H1 (cell line): ENCODE data around the gene CENPB. TPM values are rescaled to one million over a fixed set of nuclear protein-coding genes. Genes with fewer than 3 reads are reported as not detected.

Source experiments
- CTCF ChIA-PET: fragments of 300-600 bp; sonication (Branson Sonifier 250); formaldehyde crosslinking; loops from one replicate; lab custom pipeline; 2021; ENCODE audit not compliant: partially characterized antibody; lab: Charles Lee
- POLR2A ChIA-PET: fragments of 300-600 bp; sonication (Branson Sonifier 250); formaldehyde crosslinking; loops from one replicate; lab custom pipeline; 2021; ENCODE audit warnings: inconsistent platforms; ENCODE audit not compliant: partially characterized antibody; lab: Charles Lee
- DNase-seq, 2 experiments: peaks; one replicate each; pipeline versions ENCODE4 v3.0.0 to v3.0.0-alpha.2; 2010 to 2022; ENCODE audit warnings: low spot score in 2 of 2, low read depth in 1 of 2, mixed read lengths in 1 of 2
- FAIRE-seq: peaks from 2 replicates; lab custom pipeline; 2011; peaks lifted over from hg19 to GRCh38; lab: Jason Lieb, UNC
- H2AFZ ChIP-seq: 2 replicates; pipeline ENCODE4 v1.8.1; 2012; ENCODE audit warnings: low read length, inconsistent platforms
- H2AK5ac ChIP-seq: 2 replicates; pipeline ENCODE4 v1.6.1; 2013; ENCODE audit warnings: low read depth, low read length
- H2BK120ac ChIP-seq: replicated peaks from 2 replicates; pipeline ENCODE3; 2013; ENCODE audit warnings: low read depth, low read length, inconsistent platforms
- H2BK12ac ChIP-seq: 2 replicates; pipeline ENCODE4 v1.6.1; 2013; ENCODE audit warnings: low read depth, low read length
- H2BK15ac ChIP-seq: 2 replicates; pipeline ENCODE4 v1.6.1; 2013; ENCODE audit warnings: low read length
- H2BK20ac ChIP-seq: 2 replicates; pipeline ENCODE4 v1.6.1; 2013; ENCODE audit warnings: low read length
- H2BK5ac ChIP-seq: 2 replicates; pipeline ENCODE4 v1.6.1; 2013; ENCODE audit warnings: low read depth, low read length
- H3K14ac ChIP-seq: 2 replicates; pipeline ENCODE4 v1.6.1; 2013; ENCODE audit warnings: inconsistent platforms; ENCODE audit not compliant: insufficient read length
- H3K18ac ChIP-seq: 2 replicates; pipeline ENCODE4 v1.6.1; 2013; ENCODE audit warnings: low read length; ENCODE audit errors: extremely low read depth
- H3K23ac ChIP-seq: 2 replicates; pipeline ENCODE4 v1.6.1; 2013; ENCODE audit warnings: inconsistent platforms; ENCODE audit not compliant: insufficient read length
- H3K23me2 ChIP-seq: 2 replicates; pipeline ENCODE4 v1.6.1; 2013; ENCODE audit warnings: low read depth, low read length
- H3K27ac ChIP-seq: 2 replicates; pipeline ENCODE4 v1.6.1; 2011; ENCODE audit warnings: low read depth, low read length, inconsistent platforms
- H3K27me3 ChIP-seq, 4 experiments: replicated peaks in 1 of 4; 1 replicate in 1 of 4; 2 replicates in 3 of 4; pipeline versions ENCODE4 v1.6.1 to v1.8.1; 2011 to 2013; ENCODE audit warnings: low read length in 3 of 4, mild to moderate bottlenecking in 3 of 4, inconsistent platforms in 2 of 4, mixed read lengths in 2 of 4, moderate library complexity in 1 of 4; ENCODE audit not compliant: control insufficient read depth in 3 of 4, insufficient read depth in 3 of 4; ENCODE audit errors: extremely low read depth in 1 of 4
- H3K36me3 ChIP-seq, 4 experiments: 2 replicates each; pipeline versions ENCODE4 v1.6.1 to v1.8.1; 2011 to 2013; ENCODE audit warnings: mild to moderate bottlenecking in 4 of 4, low read length in 3 of 4, moderate library complexity in 2 of 4, control low read depth in 1 of 4, inconsistent platforms in 1 of 4; ENCODE audit not compliant: insufficient read depth in 4 of 4, control insufficient read depth in 2 of 4
- H3K4ac ChIP-seq: replicated peaks from 2 replicates; pipeline ENCODE3; 2013; ENCODE audit warnings: low read length, low read depth, mixed read lengths, inconsistent platforms; ENCODE audit not compliant: insufficient read length
- H3K4me1 ChIP-seq, 4 experiments: replicated peaks in 1 of 4; 1 replicate in 1 of 4; 2 replicates in 3 of 4; pipeline versions ENCODE4 v1.6.1 to v1.8.1; 2011 to 2013; ENCODE audit warnings: low read length in 3 of 4, inconsistent platforms in 2 of 4, mixed read lengths in 1 of 4; ENCODE audit not compliant: insufficient read depth in 4 of 4, control insufficient read depth in 3 of 4
- H3K4me2 ChIP-seq, 2 experiments: 2 replicates each; pipeline versions ENCODE4 v1.6.1 to v1.8.1; 2011 to 2013; ENCODE audit warnings: low read depth in 2 of 2, low read length in 2 of 2, control low read depth in 1 of 2, inconsistent platforms in 1 of 2, mild to moderate bottlenecking in 1 of 2; ENCODE audit not compliant: insufficient read depth in 1 of 2
- H3K4me3 ChIP-seq, 4 experiments: fragments of 200-600, 300-600 bp in 1 of 4; sonication (generic), shearing (Covaris generic), sonication (Bioruptor Twin) in 1 of 4; 2 replicates each; pipeline versions ENCODE4 v1.5.1 to v1.8.1; 2011 to 2016; ENCODE audit warnings: low read length in 4 of 4, low read depth in 3 of 4, control low read depth in 2 of 4, inconsistent platforms in 2 of 4, mild to moderate bottlenecking in 2 of 4, mixed read lengths in 1 of 4, moderate library complexity in 1 of 4; ENCODE audit not compliant: insufficient read depth in 2 of 4; ENCODE audit errors: extremely low read depth in 1 of 4
- H3K56ac ChIP-seq: replicated peaks from 2 replicates; pipeline ENCODE3; 2013; ENCODE audit warnings: low read depth, mild to moderate bottlenecking, mixed read lengths, low read length, inconsistent platforms; ENCODE audit not compliant: insufficient read length
- H3K79me1 ChIP-seq: 2 replicates; pipeline ENCODE4 v1.6.1; 2013; ENCODE audit warnings: low read depth, low read length, control low read depth
- H3K79me2 ChIP-seq, 2 experiments: 2 replicates each; pipeline versions ENCODE4 v1.6.1 to v1.8.1; 2012 to 2013; ENCODE audit warnings: low read length in 2 of 2, mild to moderate bottlenecking in 2 of 2, inconsistent platforms in 1 of 2; ENCODE audit not compliant: insufficient read depth in 2 of 2, control insufficient read depth in 1 of 2
- H3K9ac ChIP-seq, 4 experiments: replicated peaks in 1 of 4; 1 replicate in 1 of 4; 2 replicates in 3 of 4; pipeline versions ENCODE4 v1.6.1 to v1.8.1; 2011 to 2013; ENCODE audit warnings: low read depth in 3 of 4, low read length in 3 of 4, control low read depth in 2 of 4, mild to moderate bottlenecking in 2 of 4, moderate library complexity in 2 of 4, inconsistent platforms in 1 of 4; ENCODE audit errors: extremely low read depth in 1 of 4
- H3K9me3 ChIP-seq, 2 experiments: 2 replicates each; pipeline versions ENCODE4 v1.6.1 to v1.8.1; 2012 to 2013; ENCODE audit warnings: mild to moderate bottlenecking in 2 of 2, moderate library complexity in 2 of 2, control low read depth in 1 of 2, inconsistent platforms in 1 of 2, low read depth in 1 of 2, low read length in 1 of 2, mixed read lengths in 1 of 2; ENCODE audit not compliant: insufficient read depth in 2 of 2
- H4K20me1 ChIP-seq, 2 experiments: replicated peaks in 1 of 2; 2 replicates each; pipeline versions ENCODE3 to v1.8.1; 2011 to 2013; ENCODE audit warnings: inconsistent platforms in 2 of 2, low read length in 2 of 2, mild to moderate bottlenecking in 1 of 2; ENCODE audit not compliant: insufficient read depth in 2 of 2, control insufficient read depth in 1 of 2
- H4K5ac ChIP-seq: 2 replicates; pipeline ENCODE4 v1.6.1; 2013; ENCODE audit warnings: low read length, low read depth, mixed read lengths, inconsistent platforms; ENCODE audit not compliant: insufficient read length
- H4K8ac ChIP-seq: 2 replicates; pipeline ENCODE4 v1.8.0; 2013; ENCODE audit warnings: mild to moderate bottlenecking, moderate library complexity, low read length, inconsistent platforms; ENCODE audit not compliant: insufficient read depth; ENCODE audit errors: extremely low read depth
- H4K91ac ChIP-seq: replicated peaks from 2 replicates; pipeline ENCODE3; 2013; ENCODE audit warnings: low read length, mixed read lengths, inconsistent platforms; ENCODE audit not compliant: insufficient read length
- ATF2 ChIP-seq: IDR thresholded peaks from 2 replicates; pipeline ENCODE4 v1.6.1; 2012; ENCODE audit warnings: low read length, inconsistent platforms
- GTF2F1 ChIP-seq: IDR thresholded peaks from 2 replicates; pipeline ENCODE4 v1.6.1; 2012; ENCODE audit warnings: low read depth, low read length, improper control_type of control experiment, borderline replicate concordance
- NANOG ChIP-seq: IDR thresholded peaks from 2 replicates; pipeline ENCODE4 v1.6.1; 2011; ENCODE audit warnings: low read length, low read depth, mild to moderate bottlenecking, inconsistent platforms; ENCODE audit not compliant: insufficient read depth, poor library complexity, severe bottlenecking
- ZNF274 ChIP-seq: IDR thresholded peaks from 2 replicates; pipeline ENCODE4 v1.7.0; 2012; ENCODE audit warnings: low read length, borderline replicate concordance; ENCODE audit errors: extremely low read depth
- whole genome bisulfite sequencing, 2 experiments: shearing (Covaris generic) in 1 of 2; methylation state at CpG; one replicate each; pipeline versions ENCODE4 v1.1.6 to v1.1.7; 2013 to 2015; ENCODE audit warnings: low lambda C conversion rate in 2 of 2, mixed read lengths in 2 of 2, inconsistent platforms in 1 of 2, low coverage in 1 of 2, missing lambda C conversion rate in 1 of 2; ENCODE audit not compliant: insufficient replicate concordance in 2 of 2, insufficient coverage in 1 of 2, insufficient read length in 1 of 2; ENCODE audit errors: extremely low coverage in 1 of 2, missing lambda C conversion rate in 1 of 2; 5-methylcytosine and 5-hydroxymethylcytosine counted together
- polyA plus RNA-seq, 7 experiments: library from polyadenylated mRNA; depleted of rRNA in 3 of 7; stranded (reverse) in 5 of 7; unstranded in 2 of 7; fragments of >200 nt in 5 of 7; fragments of 200-250 nt in 2 of 7; gene quantifications; 1 replicate in 5 of 7; 2 replicates in 1 of 7; 4 replicates in 1 of 7; pipeline versions ENCODE4 v1.2.1 to v1.2.3, GENCODE V29; 2011 to 2013; ENCODE audit warnings: missing spikeins in 2 of 7, mixed read lengths in 2 of 7
- total RNA-seq: library from RNA; stranded (reverse); fragmentation: NEBNext Ultra II Directional; extraction: Animal tissue kit (Norgen Biotek cat#: 25700); gene quantifications from 2 replicates; pipeline ENCODE4 v1.2.1, GENCODE V29; 2021
- TF ChIP-seq, protein P1 (sequence below), 3 experiments: IDR thresholded peaks; 1 replicate in 2 of 3; 2 replicates in 1 of 3; pipeline versions ENCODE4 v1.5.1 to v1.6.1; 2011; ENCODE audit warnings: low read length in 3 of 3, mild to moderate bottlenecking in 3 of 3, inconsistent platforms in 2 of 3, low read depth in 1 of 3, moderate library complexity in 1 of 3; ENCODE audit not compliant: insufficient read depth in 1 of 3; ENCODE audit errors: control extremely low read depth in 1 of 3

The CENPB gene
- total and polyA plus RNA-seq, 2 of the 8 experiments (the other 6 are each of a cell fraction or from before 2014, with no cell fraction given): 17.7 to 51.6 TPM

GRCh38 chr20:3785240-3786125 lies 1.1 kb downstream of the CENPB start:
- ChIA-PET CTCF (interaction anchor here (0.8 to 9.5 kb wide), 16 partner anchors 15 to 691 kb away, joined by 3 to 128 read pairs (median 4); partner anchors contain the start of genes ADISSP and AP5S1), POLR2A (interaction anchor here (1.0 to 3.9 kb wide), 9 partner anchors 10 to 104 kb away, joined by 3 to 20 read pairs (median 4); partner anchors contain the start of genes ADISSP and AP5S1)
- Histone ChIP-seq H4K91ac (no peak overlapping the region), H2BK120ac (no peak overlapping the region), H2AFZ (no peak overlapping the region), H3K9ac (peak overlapping the region in 3 of 4 experiments; percentile 20 to 87 (median 84); a peak in 5 of 7 replicates), H3K23ac (no peak overlapping the region), H3K23me2 (peaks cover 6% of the 10 kb centered on the region; the same call in 1 of the 2 replicates), H3K4me1 (peaks cover 0 to 16% (median 6%) of the 10 kb centered on the region in 4 experiments; a peak in 6 of 7 replicates), H3K9me3 (no peaks in the 10 kb centered on the region), H3K27ac (no peak overlapping the region), H2AK5ac (no peak overlapping the region), H4K5ac (no peak overlapping the region), H3K4me2 (peak overlapping the region; percentile 75 to 98), H2BK15ac (0 out of 2 replicates have a peak overlapping the region, but pooled peaks have one; percentile 25), H4K20me1 (peaks cover 7 to 11% of the 10 kb centered on the region in 2 experiments), H2BK20ac (no peak overlapping the region), H3K4me3 (peak overlapping the region; percentile 42 to 69 (median 60)), H3K18ac (no peak overlapping the region), H3K79me1 (peaks cover 11% of the 10 kb centered on the region), H3K79me2 (peaks cover 0 to 10% of the 10 kb centered on the region in 2 experiments; a peak in 1 of 4 replicates), H3K27me3 (peaks cover 0 to 3% (median 0%) of the 10 kb centered on the region in 4 experiments; a peak in 3 of 7 replicates), H3K14ac (no peak overlapping the region), H4K8ac (peak overlapping the region; percentile 54), H3K36me3 (peaks cover 0 to 5% (median 0%) of the 10 kb centered on the region in 4 experiments; a peak in 2 of 8 replicates), H2BK12ac (no peak overlapping the region), H3K56ac (no peak overlapping the region), H2BK5ac (no peak overlapping the region), H3K4ac (peak overlapping the region; percentile 13)
- DNase-seq (no peak), FAIRE-seq (no peak)
- 59% methylated on average over 60 of the region's 79 CpGs; no CpG with 5 or more reads in 1 of the 2 experiments for WGBS, 2 experiments
- TF ChIP-seq ZNF274: no peak
- TF ChIP-seq GTF2F1: no peak
- TF ChIP-seq ATF2: no peak
- TF ChIP-seq, protein P1, sequence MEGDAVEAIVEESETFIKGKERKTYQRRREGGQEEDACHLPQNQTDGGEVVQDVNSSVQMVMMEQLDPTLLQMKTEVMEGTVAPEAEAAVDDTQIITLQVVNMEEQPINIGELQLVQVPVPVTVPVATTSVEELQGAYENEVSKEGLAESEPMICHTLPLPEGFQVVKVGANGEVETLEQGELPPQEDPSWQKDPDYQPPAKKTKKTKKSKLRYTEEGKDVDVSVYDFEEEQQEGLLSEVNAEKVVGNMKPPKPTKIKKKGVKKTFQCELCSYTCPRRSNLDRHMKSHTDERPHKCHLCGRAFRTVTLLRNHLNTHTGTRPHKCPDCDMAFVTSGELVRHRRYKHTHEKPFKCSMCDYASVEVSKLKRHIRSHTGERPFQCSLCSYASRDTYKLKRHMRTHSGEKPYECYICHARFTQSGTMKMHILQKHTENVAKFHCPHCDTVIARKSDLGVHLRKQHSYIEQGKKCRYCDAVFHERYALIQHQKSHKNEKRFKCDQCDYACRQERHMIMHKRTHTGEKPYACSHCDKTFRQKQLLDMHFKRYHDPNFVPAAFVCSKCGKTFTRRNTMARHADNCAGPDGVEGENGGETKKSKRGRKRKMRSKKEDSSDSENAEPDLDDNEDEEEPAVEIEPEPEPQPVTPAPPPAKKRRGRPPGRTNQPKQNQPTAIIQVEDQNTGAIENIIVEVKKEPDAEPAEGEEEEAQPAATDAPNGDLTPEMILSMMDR (IDR thresholded peaks at IDR 0.05; ENCODE audit: control extremely low read depth in 1 of 3, insufficient read depth in 1 of 3, low read depth in 1 of 3, low read length in 3 of 3): peak in 1 of 3 experiments; percentile 16; a peak in 1 of 4 replicates
- no peak for TF ChIP-seq NANOG
